Hair follicle dermal papilla cell (primary cell): ENCODE results near the gene CCDC174. TPM values are rescaled to one million over a fixed set of nuclear protein-coding genes. Genes with fewer than 3 reads are reported as not detected.

Experiments used
- total RNA-seq: library from RNA; depleted of rRNA; stranded (reverse); fragments of >200 nt; gene quantifications from 2 replicates; pipeline ENCODE4 v1.2.3, GENCODE V29; 2012

CCDC174 gene
- total RNA-seq: 15.5 and 16.2 TPM in 2 replicates

GRCh38 chr3:14651440-14652251, at the start of gene CCDC174:
Gene CCDC174, plus strand, starts transcription at chr3:14651762. Its CDS starts 75 bp downstream, at chr3:14651837.

DNA sequence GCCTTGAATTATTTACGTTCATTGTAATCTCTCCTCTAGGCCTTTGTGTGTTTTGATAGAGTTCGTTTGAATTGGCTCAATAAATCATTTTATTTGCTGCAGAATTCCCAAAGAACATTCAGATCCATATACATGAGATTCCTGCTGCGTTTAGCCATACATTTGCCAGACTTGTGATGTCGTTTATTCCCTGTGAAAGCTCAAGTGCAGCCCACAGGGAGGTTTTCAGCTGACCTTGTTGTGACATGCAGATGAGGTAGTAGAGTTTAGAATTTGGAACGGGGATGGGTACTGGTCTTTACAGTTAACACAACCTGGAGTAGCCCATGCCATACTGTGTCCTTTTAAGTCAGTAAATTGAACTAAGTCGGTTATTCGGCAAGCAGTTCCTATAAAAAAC, 23.3 kb downstream of the CCDC174 start, which contains the start of gene C3orf20:
TSS of gene C3orf20 (plus strand) at position 301 of the 400 bp plus-strand sequence. CDS start 7,573 bp downstream, outside the sequence.

Other genes with a start within 250 kb of the CCDC174 start
- gene SLC6A6, start 249.2 kb upstream of the CCDC174 start, total RNA-seq: 56.0 and 77.6 TPM in 2 replicates
- 1.3 and 2.7 TPM in 2 replicates for gene GRIP2, start 111.4 kb upstream of the CCDC174 start, total RNA-seq
- gene C3orf20, start 23.4 kb downstream of the CCDC174 start, total RNA-seq: under 0.01 TPM in 1 of 2 replicates, not detected in the other
- gene FGD5, start 167.2 kb downstream of the CCDC174 start, total RNA-seq: 0.12 and 0.16 TPM in 2 replicates